RPMI8226 (cell line): ENCODE measurements around the gene NEO1.
A peak's percentile ranks its signal among the peaks of the same experiment; 100 is the strongest.

Experiments
- DNase-seq: peaks from one replicate; pipeline ENCODE4 v3.0.0-alpha.2; 2015

Gene NEO1

GRCh38 chr15:73028831-73029451 is 23.3 kb upstream of the NEO1 start:
- DNase-seq = peak; percentile 15

- DNase-seq = no peak
Observed at GRCh38 chr15:73030122-73030679, 22.1 kb upstream of the NEO1 start.

GRCh38 chr15:73031648-73032047 is 20.6 kb upstream of the NEO1 start:
- DNase-seq = no peak

GRCh38 chr15:73033611-73034010 is 18.7 kb upstream of the NEO1 start:
- DNase-seq = no peak

GRCh38 chr15:73034221-73034620 is 18.0 kb upstream of the NEO1 start:
- no peak for DNase-seq

- DNase-seq = no peak
Observed at GRCh38 chr15:73035221-73035620, 17.0 kb upstream of the NEO1 start.

- DNase-seq = no peak
Observed at GRCh38 chr15:73038220-73038619, 14.0 kb upstream of the NEO1 start.

GRCh38 chr15:73046073-73046472 is 6.2 kb upstream of the NEO1 start:
- no peak for DNase-seq

- no peak for DNase-seq
Observed at GRCh38 chr15:73047882-73048281, 4.4 kb upstream of the NEO1 start.

- DNase-seq = no peak
Observed at GRCh38 chr15:73048624-73049295, 3.5 kb upstream of the NEO1 start.

- no peak for DNase-seq
Observed at GRCh38 chr15:73049564-73050215, 2.6 kb upstream of the NEO1 start.

GRCh38 chr15:73050561-73051295 is 1.5 kb upstream of the NEO1 start:
- DNase-seq = no peak

GRCh38 chr15:73051391-73051806 is 864 bp upstream of the NEO1 start:
- no peak for DNase-seq

- DNase-seq = peak; percentile 61
Observed at GRCh38 chr15:73052653-73053397, 562 bp downstream of the NEO1 start.

GRCh38 chr15:73053398-73053723 is 1.1 kb downstream of the NEO1 start:
- DNase-seq = no peak

GRCh38 chr15:73054417-73054953 is 2.2 kb downstream of the NEO1 start:
- DNase-seq = no peak

GRCh38 chr15:73056460-73056859 is 4.2 kb downstream of the NEO1 start:
- DNase-seq = no peak

- no peak for DNase-seq
Observed at GRCh38 chr15:73058437-73058836, 6.2 kb downstream of the NEO1 start.

GRCh38 chr15:73065114-73065513 is 12.9 kb downstream of the NEO1 start:
- no peak for DNase-seq

- no peak for DNase-seq
Observed at GRCh38 chr15:73069109-73069508, 16.8 kb downstream of the NEO1 start.

GRCh38 chr15:73072894-73073293 is 20.6 kb downstream of the NEO1 start:
- no peak for DNase-seq

GRCh38 chr15:73074241-73074640 is 22.0 kb downstream of the NEO1 start:
- DNase-seq = no peak
